HepG2 (cell line): ENCODE measurements around the gene RNH1. TPM values are rescaled to one million over a fixed set of nuclear protein-coding genes. Genes with fewer than 3 reads are reported as not detected.

Experiments used
- CHCHD3 ChIP-seq: sonication (generic); formaldehyde crosslinking; IDR thresholded peaks from 2 replicates; pipeline ENCODE4 v1.8.0; 2022; ENCODE audit warnings: mild to moderate bottlenecking, missing genetic modification reagents, moderate library complexity
- CHD2 ChIP-seq: IDR thresholded peaks from 2 replicates; pipeline ENCODE4 v1.6.1; 2011; ENCODE audit warnings: low read depth, low read length, improper control_type of control experiment
- GABPB1 ChIP-seq: IDR thresholded peaks from 2 replicates; pipeline ENCODE4 v1.6.1; 2016; ENCODE audit warnings: mild to moderate bottlenecking, missing genetic modification reagents, moderate library complexity, missing compliant biosample characterization
- HMG20B ChIP-seq: conservative IDR thresholded peaks from 2 replicates; pipeline ENCODE4 v1.6.1; 2016; ENCODE audit warnings: missing genetic modification reagents, missing compliant biosample characterization
- HOXA9 ChIP-seq: sonication (generic); formaldehyde crosslinking; IDR thresholded peaks from 2 replicates; pipeline ENCODE4 v1.8.1; 2022; ENCODE audit warnings: missing genetic modification reagents, mild to moderate bottlenecking, moderate library complexity, borderline replicate concordance
- MAF1 ChIP-seq: sonication (generic); formaldehyde crosslinking; IDR thresholded peaks from 2 replicates; pipeline ENCODE4 v1.5.0; 2020; ENCODE audit warnings: missing genetic modification reagents, borderline replicate concordance
- PPARG ChIP-seq: conservative IDR thresholded peaks from 2 replicates; pipeline ENCODE4 v1.6.1; 2016; ENCODE audit warnings: missing biosample characterization, missing genetic modification reagents
- REPIN1 ChIP-seq: sonication (generic); formaldehyde crosslinking; IDR thresholded peaks from 2 replicates; pipeline ENCODE4 v1.8.0; 2022; ENCODE audit warnings: missing genetic modification reagents, low read depth, mild to moderate bottlenecking, borderline replicate concordance
- TRIM22 ChIP-seq: fragments of 450-650 bp; IDR thresholded peaks from 2 replicates; pipeline ENCODE4 v1.6.1; 2017
- ZBED4 ChIP-seq: sonication (generic); formaldehyde crosslinking; IDR thresholded peaks from 2 replicates; pipeline ENCODE4 v1.4.0; 2020; ENCODE audit warnings: missing genetic modification reagents, borderline replicate concordance
- ZMYM2 ChIP-seq: sonication (generic); formaldehyde crosslinking; IDR thresholded peaks from 2 replicates; pipeline ENCODE4 v1.8.0; 2022; ENCODE audit warnings: mild to moderate bottlenecking, missing genetic modification reagents
- ZNF710 ChIP-seq: sonication (generic); formaldehyde crosslinking; IDR thresholded peaks from 2 replicates; pipeline ENCODE4 v1.5.0; 2020; ENCODE audit warnings: mild to moderate bottlenecking, missing genetic modification reagents, borderline replicate concordance
- ZSCAN9 ChIP-seq: IDR thresholded peaks from 2 replicates; pipeline ENCODE4 v1.6.1; 2016; ENCODE audit warnings: borderline replicate concordance
- polyA plus RNA-seq, 8 experiments: library from polyadenylated mRNA; depleted of rRNA in 3 of 8; stranded (reverse) in 7 of 8; unstranded in 1 of 8; fragments of >200 nt; fragmentation: Illumina TruSeq in 4 of 8; extraction: Trizol in 4 of 8; gene quantifications; 2 replicates each; pipeline versions ENCODE4 v1.2.1 to v1.2.3, GENCODE V29; 2011 to 2016; ENCODE audit warnings: low read depth in 4 of 8, missing spikeins in 1 of 8, mixed read lengths in 1 of 8; ENCODE audit not compliant: insufficient read depth in 1 of 8
- total RNA-seq, 5 experiments: library from RNA; depleted of rRNA; stranded (reverse); fragments of >200 nt; fragmentation: Illumina TruSeq; extraction: Trizol; gene quantifications; 2 replicates each; pipeline ENCODE4 v1.2.3, GENCODE V29; 2016; ENCODE audit warnings: low read depth in 1 of 5
- TF ChIP-seq, protein P1 (sequence below): sonication (generic); formaldehyde crosslinking; IDR thresholded peaks from 2 replicates; pipeline ENCODE4 v1.8.1; 2022; ENCODE audit warnings: low read depth, mild to moderate bottlenecking, missing genetic modification reagents
- TF ChIP-seq, protein P2 (sequence below): sonication (generic); formaldehyde crosslinking; conservative IDR thresholded peaks from 2 replicates; pipeline ENCODE4 v1.4.0; 2020; ENCODE audit warnings: missing genetic modification reagents

Gene RNH1
- total and polyA plus RNA-seq, 2 of the 13 experiments (the other 11 are each of a cell fraction or from before 2014, with no cell fraction given) = 36.0 to 74.1 TPM

- TF ChIP-seq ZNF710 (CRISPR knock-in tag) (no peak), CHD2 (no peak), TRIM22 (no peak), CHCHD3 (CRISPR knock-in tag) (no peak), ZSCAN9 (CRISPR knock-in tag) (peak; percentile 69; the same call in 1 of the 2 replicates), HMG20B (CRISPR knock-in tag) (no peak), MAF1 (CRISPR knock-in tag) (0 out of 2 replicates have a peak, but pooled peaks have one; percentile 28), GABPB1 (CRISPR knock-in tag) (peak; percentile 76), HOXA9 (CRISPR knock-in tag) (no peak), ZBED4 (CRISPR knock-in tag) (peak; percentile 82; the same call in 1 of the 2 replicates), REPIN1 (CRISPR knock-in tag) (no peak), PPARG (no peak), ZMYM2 (CRISPR knock-in tag) (no peak)
- TF ChIP-seq, protein P1, sequence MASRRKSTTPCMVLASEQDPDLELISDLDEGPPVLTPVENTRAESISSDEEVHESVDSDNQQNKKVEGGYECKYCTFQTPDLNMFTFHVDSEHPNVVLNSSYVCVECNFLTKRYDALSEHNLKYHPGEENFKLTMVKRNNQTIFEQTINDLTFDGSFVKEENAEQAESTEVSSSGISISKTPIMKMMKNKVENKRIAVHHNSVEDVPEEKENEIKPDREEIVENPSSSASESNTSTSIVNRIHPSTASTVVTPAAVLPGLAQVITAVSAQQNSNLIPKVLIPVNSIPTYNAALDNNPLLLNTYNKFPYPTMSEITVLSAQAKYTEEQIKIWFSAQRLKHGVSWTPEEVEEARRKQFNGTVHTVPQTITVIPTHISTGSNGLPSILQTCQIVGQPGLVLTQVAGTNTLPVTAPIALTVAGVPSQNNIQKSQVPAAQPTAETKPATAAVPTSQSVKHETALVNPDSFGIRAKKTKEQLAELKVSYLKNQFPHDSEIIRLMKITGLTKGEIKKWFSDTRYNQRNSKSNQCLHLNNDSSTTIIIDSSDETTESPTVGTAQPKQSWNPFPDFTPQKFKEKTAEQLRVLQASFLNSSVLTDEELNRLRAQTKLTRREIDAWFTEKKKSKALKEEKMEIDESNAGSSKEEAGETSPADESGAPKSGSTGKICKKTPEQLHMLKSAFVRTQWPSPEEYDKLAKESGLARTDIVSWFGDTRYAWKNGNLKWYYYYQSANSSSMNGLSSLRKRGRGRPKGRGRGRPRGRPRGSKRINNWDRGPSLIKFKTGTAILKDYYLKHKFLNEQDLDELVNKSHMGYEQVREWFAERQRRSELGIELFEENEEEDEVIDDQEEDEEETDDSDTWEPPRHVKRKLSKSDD (CRISPR knock-in tag) = peak; percentile 38; the same call in 1 of the 2 replicates
- TF ChIP-seq, protein P2, sequence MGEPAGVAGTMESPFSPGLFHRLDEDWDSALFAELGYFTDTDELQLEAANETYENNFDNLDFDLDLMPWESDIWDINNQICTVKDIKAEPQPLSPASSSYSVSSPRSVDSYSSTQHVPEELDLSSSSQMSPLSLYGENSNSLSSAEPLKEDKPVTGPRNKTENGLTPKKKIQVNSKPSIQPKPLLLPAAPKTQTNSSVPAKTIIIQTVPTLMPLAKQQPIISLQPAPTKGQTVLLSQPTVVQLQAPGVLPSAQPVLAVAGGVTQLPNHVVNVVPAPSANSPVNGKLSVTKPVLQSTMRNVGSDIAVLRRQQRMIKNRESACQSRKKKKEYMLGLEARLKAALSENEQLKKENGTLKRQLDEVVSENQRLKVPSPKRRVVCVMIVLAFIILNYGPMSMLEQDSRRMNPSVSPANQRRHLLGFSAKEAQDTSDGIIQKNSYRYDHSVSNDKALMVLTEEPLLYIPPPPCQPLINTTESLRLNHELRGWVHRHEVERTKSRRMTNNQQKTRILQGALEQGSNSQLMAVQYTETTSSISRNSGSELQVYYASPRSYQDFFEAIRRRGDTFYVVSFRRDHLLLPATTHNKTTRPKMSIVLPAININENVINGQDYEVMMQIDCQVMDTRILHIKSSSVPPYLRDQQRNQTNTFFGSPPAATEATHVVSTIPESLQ (CRISPR knock-in tag) = no peak
These were observed 37.1 kb downstream of the RNH1 start (continued) for GRCh38 chr11:469684-470560.
